Keratinocyte (primary cell): ENCODE measurements around the gene FUT8.

Experiments
- EZH2 ChIP-seq: IDR thresholded peaks from one replicate; pipeline ENCODE4 v1.6.1; 2012; ENCODE audit warnings: inconsistent platforms, mild to moderate bottlenecking, low read length, moderate library complexity
- TF ChIP-seq, protein P1 (sequence below), 3 experiments: IDR thresholded peaks in 1 of 3; conservative IDR thresholded peaks in 1 of 3; optimal IDR thresholded peaks in 1 of 3; 2 replicates in 2 of 3; 3 replicates in 1 of 3; pipeline versions ENCODE3 to v1.5.1; 2011; ENCODE audit warnings: low read length in 3 of 3, mild to moderate bottlenecking in 3 of 3, moderate library complexity in 2 of 3, control low read depth in 1 of 3, inconsistent platforms in 1 of 3; ENCODE audit not compliant: insufficient read depth in 2 of 3; ENCODE audit errors: extremely low read depth in 1 of 3

DNA sequence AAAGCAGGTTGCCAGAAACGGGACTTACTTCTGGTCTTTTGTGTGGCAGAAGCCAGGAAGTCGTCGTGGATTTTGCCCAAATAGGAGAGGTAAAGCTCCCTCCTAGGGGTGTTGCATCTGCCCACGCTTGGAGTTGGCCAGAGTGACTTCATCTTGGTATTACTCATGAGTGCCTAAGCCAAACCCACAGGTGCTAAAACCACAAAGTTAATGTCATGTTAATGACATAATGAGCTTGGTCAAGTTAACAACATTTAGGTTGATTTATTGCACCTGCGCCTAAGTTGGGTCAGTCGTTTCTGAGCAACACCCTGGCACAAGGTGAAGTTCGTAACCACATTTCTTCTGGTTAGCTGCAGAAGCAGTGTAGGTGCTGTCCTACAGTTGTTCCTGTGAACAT lies 225.2 kb downstream of the FUT8 start:
- TF ChIP-seq, protein P1, sequence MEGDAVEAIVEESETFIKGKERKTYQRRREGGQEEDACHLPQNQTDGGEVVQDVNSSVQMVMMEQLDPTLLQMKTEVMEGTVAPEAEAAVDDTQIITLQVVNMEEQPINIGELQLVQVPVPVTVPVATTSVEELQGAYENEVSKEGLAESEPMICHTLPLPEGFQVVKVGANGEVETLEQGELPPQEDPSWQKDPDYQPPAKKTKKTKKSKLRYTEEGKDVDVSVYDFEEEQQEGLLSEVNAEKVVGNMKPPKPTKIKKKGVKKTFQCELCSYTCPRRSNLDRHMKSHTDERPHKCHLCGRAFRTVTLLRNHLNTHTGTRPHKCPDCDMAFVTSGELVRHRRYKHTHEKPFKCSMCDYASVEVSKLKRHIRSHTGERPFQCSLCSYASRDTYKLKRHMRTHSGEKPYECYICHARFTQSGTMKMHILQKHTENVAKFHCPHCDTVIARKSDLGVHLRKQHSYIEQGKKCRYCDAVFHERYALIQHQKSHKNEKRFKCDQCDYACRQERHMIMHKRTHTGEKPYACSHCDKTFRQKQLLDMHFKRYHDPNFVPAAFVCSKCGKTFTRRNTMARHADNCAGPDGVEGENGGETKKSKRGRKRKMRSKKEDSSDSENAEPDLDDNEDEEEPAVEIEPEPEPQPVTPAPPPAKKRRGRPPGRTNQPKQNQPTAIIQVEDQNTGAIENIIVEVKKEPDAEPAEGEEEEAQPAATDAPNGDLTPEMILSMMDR (optimal IDR thresholded peaks at IDR 0.05 in 1 of 3, IDR thresholded peaks at IDR 0.05 in 1 of 3, conservative IDR thresholded peaks at IDR 0.05 in 1 of 3; ENCODE audit: extremely low read depth in 1 of 3, insufficient read depth in 2 of 3, low read length in 3 of 3) = no peak
- TF ChIP-seq EZH2 = no peak
